GM23338 (cell line): ENCODE data around the gene ABCD2. TPM values are rescaled to one million over a fixed set of nuclear protein-coding genes. Genes with fewer than 3 reads are reported as not detected.

Source experiments
- ATAC-seq: fragments of 200-7000 bp; cut with Tn5 transposase; 3 replicates; pipeline ENCODE4 v1.9.1; 2020
- DNase-seq: peaks from one replicate; pipeline ENCODE4 v3.0.0-alpha.2; 2015; ENCODE audit warnings: low spot score
- H2AFZ ChIP-seq: fragments of 200-600 bp; sonication (generic); 2 replicates; pipeline ENCODE4 v1.8.0; 2016; ENCODE audit warnings: antibody characterized with exemption, mild to moderate bottlenecking, moderate library complexity
- H3F3A ChIP-seq: fragments of 200-600 bp; sonication (generic); replicated peaks from 2 replicates; pipeline ENCODE4 v1.8.0; 2017; ENCODE audit warnings: antibody characterized with exemption, mixed run types, low read depth
- H3K27ac ChIP-seq: fragments of 200-600 bp; sonication (generic); 2 replicates; pipeline ENCODE4 v1.6.1; 2016; ENCODE audit warnings: low read depth
- H3K27me3 ChIP-seq: fragments of 200-600 bp; sonication (generic); 2 replicates; pipeline ENCODE4 v1.8.0; 2016; ENCODE audit warnings: mild to moderate bottlenecking, mixed run types, moderate library complexity; ENCODE audit not compliant: insufficient read depth
- H3K36me3 ChIP-seq: fragments of 200-600 bp; sonication (generic); 2 replicates; pipeline ENCODE4 v1.8.0; 2016; ENCODE audit warnings: mild to moderate bottlenecking; ENCODE audit not compliant: insufficient read depth
- H3K4me1 ChIP-seq: fragments of 200-600 bp; sonication (generic); 2 replicates; pipeline ENCODE4 v1.8.0; 2016; ENCODE audit warnings: mild to moderate bottlenecking, moderate library complexity; ENCODE audit not compliant: insufficient read depth
- H3K4me2 ChIP-seq: fragments of 200-600 bp; sonication (generic); 2 replicates; pipeline ENCODE4 v1.7.1; 2017; ENCODE audit warnings: mixed run types
- H3K4me3 ChIP-seq: fragments of 200-600 bp; sonication (generic); 2 replicates; pipeline ENCODE4 v1.6.1; 2016; ENCODE audit warnings: mixed run types
- H3K79me2 ChIP-seq: fragments of 200-600 bp; sonication (generic); replicated peaks from 2 replicates; pipeline ENCODE4 v1.8.0; 2017; ENCODE audit warnings: mild to moderate bottlenecking; ENCODE audit not compliant: insufficient read depth
- H3K9me2 ChIP-seq: fragments of 200-600 bp; sonication (generic); 2 replicates; pipeline ENCODE4 v1.8.0; 2017; ENCODE audit not compliant: insufficient read depth
- H4K20me1 ChIP-seq: fragments of 200-600 bp; sonication (generic); replicated peaks from 2 replicates; pipeline ENCODE4 v1.8.0; 2017; ENCODE audit warnings: mild to moderate bottlenecking; ENCODE audit not compliant: insufficient read depth
- H3K27ac Mint-ChIP-seq: 2 replicates; pipeline ENCODE4 v1.8.0; 2020; ENCODE audit warnings: inconsistent platforms, mild to moderate bottlenecking, moderate library complexity, mixed read lengths
- H3K27me3 Mint-ChIP-seq: 3 replicates; pipeline ENCODE4 v1.8.0; 2022; ENCODE audit warnings: low read depth, mild to moderate bottlenecking, moderate library complexity, mixed read lengths, inconsistent platforms; ENCODE audit not compliant: insufficient read depth, poor library complexity
- H3K36me3 Mint-ChIP-seq: 3 replicates; pipeline ENCODE4 v1.8.0; 2021; ENCODE audit warnings: low read depth, mild to moderate bottlenecking, inconsistent platforms, moderate library complexity, mixed read lengths
- H3K4me1 Mint-ChIP-seq: 3 replicates; pipeline ENCODE4 v1.8.0; 2020; ENCODE audit warnings: mild to moderate bottlenecking, inconsistent platforms, mixed read lengths
- H3K4me3 Mint-ChIP-seq: 3 replicates; pipeline ENCODE4 v1.8.0; 2021; ENCODE audit warnings: moderate library complexity, mild to moderate bottlenecking, inconsistent platforms, mixed read lengths
- H3K9me3 Mint-ChIP-seq: 3 replicates; pipeline ENCODE4 v1.8.0; 2020; ENCODE audit warnings: moderate library complexity, mild to moderate bottlenecking, inconsistent platforms, mixed read lengths
- ETS1 ChIP-seq: IDR thresholded peaks from 2 replicates; pipeline ENCODE4 v1.6.1; 2016; ENCODE audit warnings: antibody characterized with exemption
- JUNB ChIP-seq: IDR thresholded peaks from one replicate; pipeline ENCODE4 v1.6.1; 2016; ENCODE audit warnings: antibody characterized with exemption; ENCODE audit not compliant: unreplicated experiment
- POLR2AphosphoS5 ChIP-seq: IDR thresholded peaks from 2 replicates; pipeline ENCODE4 v1.6.1; 2016; ENCODE audit warnings: antibody characterized with exemption, low read depth
- STAT1 ChIP-seq: IDR thresholded peaks from one replicate; pipeline ENCODE4 v1.6.1; 2016; ENCODE audit warnings: antibody characterized with exemption; ENCODE audit not compliant: unreplicated experiment
- ZNF114 ChIP-seq: fragments of 250-450 bp; sonication (Bioruptor Pico); IDR thresholded peaks from 2 replicates; pipeline ENCODE4 v1.5.0; 2020; ENCODE audit warnings: mild to moderate bottlenecking, moderate library complexity
- polyA plus RNA-seq: library from polyadenylated mRNA; unstranded; fragments of >200 nt; fragmentation: Nextera tagmentation; extraction: Ambion mirVana; gene quantifications from 2 replicates; pipeline ENCODE4 v1.2.1, GENCODE V29; 2016
- total RNA-seq: library from RNA; depleted of rRNA; stranded (reverse); fragments of >200 nt; shearing (Covaris generic); gene quantifications from 2 replicates; pipeline ENCODE4 v1.2.3, GENCODE V29; 2014
- TF ChIP-seq, protein P1 (sequence below), 2 experiments: fragments of 200-600 bp in 1 of 2; sonication (generic) in 1 of 2; conservative IDR thresholded peaks; 2 replicates each; pipeline versions ENCODE4 v1.5.1 to v1.6.1; 2016 to 2017; ENCODE audit warnings: antibody characterized with exemption in 2 of 2, low read depth in 2 of 2, mild to moderate bottlenecking in 2 of 2, moderate library complexity in 1 of 2
- TF ChIP-seq, protein P2 (sequence below): fragments of 250-450 bp; sonication (Bioruptor Pico); IDR thresholded peaks from 2 replicates; pipeline ENCODE4 v1.5.0; 2020; ENCODE audit warnings: mild to moderate bottlenecking, moderate library complexity

The ABCD2 gene
- total and polyA plus RNA-seq, 2 experiments from 2014 or later, result not detected

DNA sequence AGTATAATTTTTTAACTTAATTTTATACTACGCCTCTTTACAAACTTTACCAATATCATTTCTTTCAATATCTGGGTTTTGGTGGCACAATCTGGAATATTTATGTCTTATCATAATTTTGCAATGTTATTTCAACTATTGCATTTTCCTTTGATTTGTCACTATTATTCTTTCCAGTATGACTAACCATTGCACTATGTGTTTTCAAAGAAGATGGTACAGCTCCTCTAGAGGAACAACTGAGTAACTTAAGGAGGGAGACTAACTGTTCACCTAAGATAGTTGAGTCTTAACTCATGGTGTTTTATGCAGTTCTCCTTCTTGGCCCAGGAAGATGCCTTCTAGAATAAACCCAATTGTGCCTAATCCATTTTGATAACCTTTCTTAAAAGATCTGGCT, 116.2 kb downstream of the ABCD2 start:
- H3K4me1 Mint-ChIP-seq, result peaks cover 11% of the 10 kb centered on the region
- Histone ChIP-seq H3K4me1 (0 out of 2 replicates have a peak, but pooled peaks cover 5% of the 10 kb centered on the region), H4K20me1 (no peaks in the 10 kb centered on the region), H3K4me3 (no peak overlapping the region), H3K4me2 (no peak overlapping the region), H3K27me3 (no peaks in the 10 kb centered on the region), H3F3A (no peaks in the 10 kb centered on the region), H2AFZ (no peak overlapping the region), H3K79me2 (no peaks in the 10 kb centered on the region), H3K36me3 (no peaks in the 10 kb centered on the region), H3K9me2 (0 out of 2 replicates have a peak, but pooled peaks cover 3% of the 10 kb centered on the region), H3K27ac (no peak overlapping the region)
- no peaks in the 10 kb centered on the region for H3K9me3 Mint-ChIP-seq
- peak; percentile 33; the same call in 2 of the 3 replicates for ATAC-seq
- peaks cover 2% of the 10 kb centered on the region for H3K27me3 Mint-ChIP-seq
- TF ChIP-seq, protein P1, sequence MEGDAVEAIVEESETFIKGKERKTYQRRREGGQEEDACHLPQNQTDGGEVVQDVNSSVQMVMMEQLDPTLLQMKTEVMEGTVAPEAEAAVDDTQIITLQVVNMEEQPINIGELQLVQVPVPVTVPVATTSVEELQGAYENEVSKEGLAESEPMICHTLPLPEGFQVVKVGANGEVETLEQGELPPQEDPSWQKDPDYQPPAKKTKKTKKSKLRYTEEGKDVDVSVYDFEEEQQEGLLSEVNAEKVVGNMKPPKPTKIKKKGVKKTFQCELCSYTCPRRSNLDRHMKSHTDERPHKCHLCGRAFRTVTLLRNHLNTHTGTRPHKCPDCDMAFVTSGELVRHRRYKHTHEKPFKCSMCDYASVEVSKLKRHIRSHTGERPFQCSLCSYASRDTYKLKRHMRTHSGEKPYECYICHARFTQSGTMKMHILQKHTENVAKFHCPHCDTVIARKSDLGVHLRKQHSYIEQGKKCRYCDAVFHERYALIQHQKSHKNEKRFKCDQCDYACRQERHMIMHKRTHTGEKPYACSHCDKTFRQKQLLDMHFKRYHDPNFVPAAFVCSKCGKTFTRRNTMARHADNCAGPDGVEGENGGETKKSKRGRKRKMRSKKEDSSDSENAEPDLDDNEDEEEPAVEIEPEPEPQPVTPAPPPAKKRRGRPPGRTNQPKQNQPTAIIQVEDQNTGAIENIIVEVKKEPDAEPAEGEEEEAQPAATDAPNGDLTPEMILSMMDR (conservative IDR thresholded peaks at IDR 0.05; ENCODE audit: low read depth in 2 of 2), result peak in 1 of 2 experiments; percentile 33; a peak in 2 of 4 replicates
- no peak for TF ChIP-seq STAT1
- peak; percentile 10 for DNase-seq
- H3K4me3 Mint-ChIP-seq, result no peak overlapping the region
- H3K36me3 Mint-ChIP-seq, result no peaks in the 10 kb centered on the region
- no peak overlapping the region for H3K27ac Mint-ChIP-seq

- Histone ChIP-seq H2AFZ (no peak overlapping the region), H4K20me1 (no peaks in the 10 kb centered on the region), H3K4me2 (no peak overlapping the region), H3K9me2 (0 out of 2 replicates have a peak, but pooled peaks cover 3% of the 10 kb centered on the region), H3F3A (no peaks in the 10 kb centered on the region), H3K27ac (no peak overlapping the region), H3K27me3 (no peaks in the 10 kb centered on the region), H3K36me3 (no peaks in the 10 kb centered on the region), H3K4me3 (no peak overlapping the region), H3K4me1 (0 out of 2 replicates have a peak, but pooled peaks cover 5% of the 10 kb centered on the region), H3K79me2 (no peaks in the 10 kb centered on the region)
- ATAC-seq (peak; percentile 80), DNase-seq (peak; percentile 37)
- peaks cover 11% of the 10 kb centered on the region for H3K4me1 Mint-ChIP-seq
- no peaks in the 10 kb centered on the region for H3K9me3 Mint-ChIP-seq
- H3K4me3 Mint-ChIP-seq, result no peak overlapping the region
- H3K36me3 Mint-ChIP-seq, result no peaks in the 10 kb centered on the region
- H3K27ac Mint-ChIP-seq, result no peak overlapping the region
- H3K27me3 Mint-ChIP-seq, result no peaks in the 10 kb centered on the region
- no peak for TF ChIP-seq POLR2AphosphoS5
- no peak for TF ChIP-seq STAT1
- no peak for TF ChIP-seq JUNB
- no peak for TF ChIP-seq ZNF114 (CRISPR knock-in tag)
- TF ChIP-seq, protein P2, sequence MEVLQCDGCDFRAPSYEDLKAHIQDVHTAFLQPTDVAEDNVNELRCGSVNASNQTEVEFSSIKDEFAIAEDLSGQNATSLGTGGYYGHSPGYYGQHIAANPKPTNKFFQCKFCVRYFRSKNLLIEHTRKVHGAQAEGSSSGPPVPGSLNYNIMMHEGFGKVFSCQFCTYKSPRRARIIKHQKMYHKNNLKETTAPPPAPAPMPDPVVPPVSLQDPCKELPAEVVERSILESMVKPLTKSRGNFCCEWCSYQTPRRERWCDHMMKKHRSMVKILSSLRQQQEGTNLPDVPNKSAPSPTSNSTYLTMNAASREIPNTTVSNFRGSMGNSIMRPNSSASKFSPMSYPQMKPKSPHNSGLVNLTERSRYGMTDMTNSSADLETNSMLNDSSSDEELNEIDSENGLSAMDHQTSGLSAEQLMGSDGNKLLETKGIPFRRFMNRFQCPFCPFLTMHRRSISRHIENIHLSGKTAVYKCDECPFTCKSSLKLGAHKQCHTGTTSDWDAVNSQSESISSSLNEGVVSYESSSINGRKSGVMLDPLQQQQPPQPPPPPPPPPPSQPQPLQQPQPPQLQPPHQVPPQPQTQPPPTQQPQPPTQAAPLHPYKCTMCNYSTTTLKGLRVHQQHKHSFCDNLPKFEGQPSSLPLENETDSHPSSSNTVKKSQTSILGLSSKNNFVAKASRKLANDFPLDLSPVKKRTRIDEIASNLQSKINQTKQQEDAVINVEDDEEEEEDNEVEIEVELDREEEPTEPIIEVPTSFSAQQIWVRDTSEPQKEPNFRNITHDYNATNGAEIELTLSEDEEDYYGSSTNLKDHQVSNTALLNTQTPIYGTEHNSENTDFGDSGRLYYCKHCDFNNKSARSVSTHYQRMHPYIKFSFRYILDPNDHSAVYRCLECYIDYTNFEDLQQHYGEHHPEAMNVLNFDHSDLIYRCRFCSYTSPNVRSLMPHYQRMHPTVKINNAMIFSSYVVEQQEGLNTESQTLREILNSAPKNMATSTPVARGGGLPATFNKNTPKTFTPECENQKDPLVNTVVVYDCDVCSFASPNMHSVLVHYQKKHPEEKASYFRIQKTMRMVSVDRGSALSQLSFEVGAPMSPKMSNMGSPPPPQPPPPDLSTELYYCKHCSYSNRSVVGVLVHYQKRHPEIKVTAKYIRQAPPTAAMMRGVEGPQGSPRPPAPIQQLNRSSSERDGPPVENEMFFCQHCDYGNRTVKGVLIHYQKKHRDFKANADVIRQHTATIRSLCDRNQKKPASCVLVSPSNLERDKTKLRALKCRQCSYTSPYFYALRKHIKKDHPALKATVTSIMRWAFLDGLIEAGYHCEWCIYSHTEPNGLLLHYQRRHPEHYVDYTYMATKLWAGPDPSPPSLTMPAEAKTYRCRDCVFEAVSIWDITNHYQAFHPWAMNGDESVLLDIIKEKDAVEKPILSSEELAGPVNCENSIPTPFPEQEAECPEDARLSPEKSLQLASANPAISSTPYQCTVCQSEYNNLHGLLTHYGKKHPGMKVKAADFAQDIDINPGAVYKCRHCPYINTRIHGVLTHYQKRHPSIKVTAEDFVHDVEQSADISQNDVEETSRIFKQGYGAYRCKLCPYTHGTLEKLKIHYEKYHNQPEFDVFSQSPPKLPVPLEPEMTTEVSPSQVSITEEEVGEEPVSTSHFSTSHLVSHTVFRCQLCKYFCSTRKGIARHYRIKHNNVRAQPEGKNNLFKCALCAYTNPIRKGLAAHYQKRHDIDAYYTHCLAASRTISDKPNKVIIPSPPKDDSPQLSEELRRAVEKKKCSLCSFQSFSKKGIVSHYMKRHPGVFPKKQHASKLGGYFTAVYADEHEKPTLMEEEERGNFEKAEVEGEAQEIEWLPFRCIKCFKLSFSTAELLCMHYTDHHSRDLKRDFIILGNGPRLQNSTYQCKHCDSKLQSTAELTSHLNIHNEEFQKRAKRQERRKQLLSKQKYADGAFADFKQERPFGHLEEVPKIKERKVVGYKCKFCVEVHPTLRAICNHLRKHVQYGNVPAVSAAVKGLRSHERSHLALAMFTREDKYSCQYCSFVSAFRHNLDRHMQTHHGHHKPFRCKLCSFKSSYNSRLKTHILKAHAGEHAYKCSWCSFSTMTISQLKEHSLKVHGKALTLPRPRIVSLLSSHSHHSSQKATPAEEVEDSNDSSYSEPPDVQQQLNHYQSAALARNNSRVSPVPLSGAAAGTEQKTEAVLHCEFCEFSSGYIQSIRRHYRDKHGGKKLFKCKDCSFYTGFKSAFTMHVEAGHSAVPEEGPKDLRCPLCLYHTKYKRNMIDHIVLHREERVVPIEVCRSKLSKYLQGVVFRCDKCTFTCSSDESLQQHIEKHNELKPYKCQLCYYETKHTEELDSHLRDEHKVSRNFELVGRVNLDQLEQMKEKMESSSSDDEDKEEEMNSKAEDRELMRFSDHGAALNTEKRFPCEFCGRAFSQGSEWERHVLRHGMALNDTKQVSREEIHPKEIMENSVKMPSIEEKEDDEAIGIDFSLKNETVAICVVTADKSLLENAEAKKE (CRISPR knock-in tag), result no peak
- TF ChIP-seq ETS1, result no peak
- TF ChIP-seq, protein P1 (conservative IDR thresholded peaks at IDR 0.05; ENCODE audit: low read depth in 2 of 2), result no peak
These were observed 116.9 kb downstream of the ABCD2 start for GRCh38 chr12:39502726-39503125.
